Activated CD4-positive, alpha-beta T cell treated with anti-CD3 and anti-CD28 coated beads, Interleukin-2, amount 50 U/mL, for 4 hours (primary cell): ENCODE data around the gene CCDC191.
A peak's percentile ranks its signal among the peaks of the same experiment; 100 is the strongest.

Source experiments
- DNase-seq, 2 experiments: peaks; one replicate each; pipeline ENCODE4 v3.0.0-alpha.2; 2020

Gene CCDC191

GRCh38 chr3:114056130-114057010 lies at the start of gene CCDC191, which contains the start of gene QTRT2:
TSS of gene CCDC191 (minus strand) at chr3:114056526. CDS start at chr3:114056466, 60 bp downstream.
TSS of gene QTRT2 (plus strand) at chr3:114056737. CDS start at chr3:114065258, 8,521 bp downstream.
- peak; percentile 99 for DNase-seq

GRCh38 chr3:114104414-114104813 lies 48.1 kb upstream of the CCDC191 start:
- DNase-seq = no peak

- no peak for DNase-seq
Measured at GRCh38 chr3:114103858-114104257, 47.5 kb upstream of the CCDC191 start.

GRCh38 chr3:114103181-114103580 lies 46.9 kb upstream of the CCDC191 start:
- no peak for DNase-seq

GRCh38 chr3:114101101-114101500 lies 44.8 kb upstream of the CCDC191 start:
- DNase-seq = no peak

GRCh38 chr3:114095796-114096195 lies 39.5 kb upstream of the CCDC191 start:
- no peak for DNase-seq

- no peak for DNase-seq
Measured at GRCh38 chr3:114093596-114093995, 37.3 kb upstream of the CCDC191 start.

- no peak for DNase-seq
Measured at GRCh38 chr3:114093016-114093380, 36.7 kb upstream of the CCDC191 start.

GRCh38 chr3:114092151-114093015 lies 36.1 kb upstream of the CCDC191 start:
- no peak for DNase-seq

GRCh38 chr3:114089675-114090074 lies 33.3 kb upstream of the CCDC191 start:
- DNase-seq = no peak

GRCh38 chr3:114086356-114086755 lies 30.0 kb upstream of the CCDC191 start:
- DNase-seq = no peak

- DNase-seq = no peak
Measured at GRCh38 chr3:114083112-114083511, 26.8 kb upstream of the CCDC191 start.

GRCh38 chr3:114081037-114081436 lies 24.7 kb upstream of the CCDC191 start:
- no peak for DNase-seq

GRCh38 chr3:114080201-114080600 lies 23.9 kb upstream of the CCDC191 start:
- DNase-seq = no peak

- no peak for DNase-seq
Measured at GRCh38 chr3:114079761-114080160, 23.4 kb upstream of the CCDC191 start.

- no peak for DNase-seq
Measured at GRCh38 chr3:114078126-114078525, 21.8 kb upstream of the CCDC191 start.

- DNase-seq = no peak
Measured at GRCh38 chr3:114076711-114077110, 20.4 kb upstream of the CCDC191 start.

- no peak for DNase-seq
Measured at GRCh38 chr3:114071786-114072185, 15.5 kb upstream of the CCDC191 start.

GRCh38 chr3:114068336-114068735 lies 12.0 kb upstream of the CCDC191 start:
- no peak for DNase-seq

- DNase-seq = no peak
Measured at GRCh38 chr3:114067804-114068203, 11.5 kb upstream of the CCDC191 start.

- DNase-seq = no peak
Measured at GRCh38 chr3:114060906-114061655, 4.8 kb upstream of the CCDC191 start.

- DNase-seq = no peak
Measured at GRCh38 chr3:114058646-114059045, 2.3 kb upstream of the CCDC191 start.

- no peak for DNase-seq
Measured at GRCh38 chr3:114057011-114057347, 653 bp upstream of the CCDC191 start.
